K562 (cell line): ENCODE measurements around the gene PRPS2. TPM values are rescaled to one million over a fixed set of nuclear protein-coding genes. Genes with fewer than 3 reads are reported as not detected.

ENCODE experiments used
- ATAC-seq: fragments of 200-7000 bp; cut with Tn5 transposase; 3 replicates; pipeline ENCODE4 v1.9.1; 2020; ENCODE audit warnings: moderate library complexity
- BruUV-seq: library from RNA; stranded (reverse); fragments of 400-500 nt; replicated peaks from 2 replicates; lab custom pipeline; 2021; lab: Mats Ljungman, UMichigan
- CTCF ChIA-PET: fragments of 300-600 bp; formaldehyde crosslinking; extraction: SDS; loops from one replicate; lab custom pipeline; 2021; ENCODE audit warnings: low intra/inter-chr PET ratio; lab: Yijun Ruan, JAX
- POLR2A ChIA-PET: fragments of 300-600, 350-650 bp; sonication (Branson Sonifier 250); formaldehyde crosslinking; extraction: SDS; loops from one replicate; lab custom pipeline; 2021; ENCODE audit warnings: antibody characterized with exemption, inconsistent platforms; lab: Yijun Ruan, JAX
- DNase-seq, 4 experiments: peaks; one replicate each; pipeline versions ENCODE4 v3.0.0 to v3.0.0-alpha.2; 2011 to 2018; ENCODE audit warnings: low spot score in 3 of 4, mixed read lengths in 3 of 4; ENCODE audit errors: extremely low read depth in 1 of 4
- FAIRE-seq: peaks from 2 replicates; lab custom pipeline; 2011; peaks lifted over from hg19 to GRCh38; lab: Jason Lieb, UNC
- H2AFZ ChIP-seq: 2 replicates; pipeline ENCODE4 v1.6.0; 2011; ENCODE audit warnings: low read depth, low read length, control low read depth, inconsistent platforms
- H3K27ac ChIP-seq: fragments of 200-600 bp; 3 replicates; pipeline ENCODE4 v1.8.0; 2011; ENCODE audit warnings: low read depth, mild to moderate bottlenecking, control low read depth, inconsistent platforms, low read length, moderate library complexity, mixed read lengths; ENCODE audit errors: extremely low read depth
- H3K27me3 ChIP-seq, 2 experiments: fragments of 300-600 bp in 1 of 2; 2 replicates in 1 of 2; 3 replicates in 1 of 2; pipeline versions ENCODE4 v1.6.0 to v1.8.0; 2011; ENCODE audit warnings: inconsistent platforms in 2 of 2, low read length in 2 of 2, mild to moderate bottlenecking in 1 of 2, mixed read lengths in 1 of 2, moderate library complexity in 1 of 2; ENCODE audit not compliant: control insufficient read depth in 2 of 2, insufficient read depth in 2 of 2
- H3K36me3 ChIP-seq: fragments of 300-600 bp; 3 replicates; pipeline ENCODE4 v1.8.0; 2011; ENCODE audit warnings: mild to moderate bottlenecking, low read length, inconsistent platforms; ENCODE audit not compliant: control insufficient read depth, insufficient read depth
- H3K4me1 ChIP-seq, 2 experiments: fragments of 200-600 bp in 1 of 2; replicated peaks in 1 of 2; 2 replicates in 1 of 2; 3 replicates in 1 of 2; pipeline versions ENCODE4 v1.5.1 to v1.8.0; 2011; ENCODE audit warnings: inconsistent platforms in 2 of 2, low read length in 2 of 2, mild to moderate bottlenecking in 1 of 2, mixed read lengths in 1 of 2, moderate library complexity in 1 of 2; ENCODE audit not compliant: control insufficient read depth in 2 of 2, insufficient read depth in 2 of 2
- H3K4me2 ChIP-seq: 2 replicates; pipeline ENCODE4 v1.6.1; 2011; ENCODE audit warnings: low read length, control low read depth, inconsistent platforms, mixed read lengths; ENCODE audit not compliant: insufficient read depth
- H3K4me3 ChIP-seq: fragments of 200-600 bp; sonication (generic), shearing (Covaris generic); 2 replicates; pipeline ENCODE4 v1.5.1; 2016; ENCODE audit warnings: control low read depth, inconsistent platforms
- H3K79me2 ChIP-seq: fragments of 200-600 bp; 3 replicates; pipeline ENCODE4 v1.8.0; 2011; ENCODE audit warnings: low read length, inconsistent platforms; ENCODE audit not compliant: control insufficient read depth, insufficient read depth
- H3K9ac ChIP-seq, 2 experiments: 2 replicates each; pipeline versions ENCODE4 v1.6.0 to v1.6.1; 2011; ENCODE audit warnings: low read depth in 2 of 2, low read length in 2 of 2, control low read depth in 1 of 2, inconsistent platforms in 1 of 2, mild to moderate bottlenecking in 1 of 2, mixed read lengths in 1 of 2; ENCODE audit not compliant: insufficient read depth in 1 of 2
- H3K9me1 ChIP-seq: one replicate; pipeline ENCODE4 v1.6.0; 2011; ENCODE audit warnings: inconsistent platforms, mild to moderate bottlenecking, low read length, moderate library complexity; ENCODE audit not compliant: control insufficient read depth, insufficient read depth
- H3K9me3 ChIP-seq: replicated peaks from 2 replicates; pipeline ENCODE4 v1.5.1; 2011; ENCODE audit warnings: low read depth, low read length, inconsistent platforms; ENCODE audit not compliant: control insufficient read depth, insufficient read depth
- H4K20me1 ChIP-seq: replicated peaks from 2 replicates; pipeline ENCODE4 v1.6.1; 2011; ENCODE audit warnings: low read length, inconsistent platforms, mixed read lengths; ENCODE audit not compliant: control insufficient read depth, insufficient read depth
- ATF1 ChIP-seq, 2 experiments: fragments of 450-650 bp in 1 of 2; IDR thresholded peaks; 2 replicates each; pipeline ENCODE4 v1.6.1; 2016; ENCODE audit warnings: missing compliant biosample characterization in 1 of 2, missing genetic modification characterization in 1 of 2
- ATF7 ChIP-seq: fragments of 450-650 bp; IDR thresholded peaks from 2 replicates; pipeline ENCODE4 v1.7.1; 2014; ENCODE audit warnings: mild to moderate bottlenecking, moderate library complexity
- BCOR ChIP-seq: fragments of 450-650 bp; IDR thresholded peaks from 2 replicates; pipeline ENCODE4 v1.6.1; 2016
- CREM ChIP-seq: IDR thresholded peaks from 2 replicates; pipeline ENCODE4 v1.6.1; 2014; ENCODE audit warnings: antibody characterized with exemption, low read depth
- CXXC5 ChIP-seq: fragments of 250-450 bp; sonication (Bioruptor Pico); IDR thresholded peaks from 2 replicates; pipeline ENCODE4 v1.8.0; 2022; ENCODE audit warnings: inconsistent platforms, mild to moderate bottlenecking, moderate library complexity
- JUND ChIP-seq, 2 experiments: IDR thresholded peaks; 2 replicates in 1 of 2; 3 replicates in 1 of 2; pipeline ENCODE4 v1.6.1; 2011; ENCODE audit warnings: borderline replicate concordance in 2 of 2, low read depth in 2 of 2, low read length in 2 of 2, improper control_type of control experiment in 1 of 2, missing biosample characterization in 1 of 2, missing genetic modification characterization in 1 of 2, missing genetic modification reagents in 1 of 2
- ZNF282 ChIP-seq: sonication (generic); formaldehyde crosslinking; IDR thresholded peaks from 2 replicates; pipeline ENCODE4 v1.8.1; 2023; ENCODE audit warnings: missing genetic modification reagents
- WGBS: fragments of 100-300 bp; shearing (Covaris generic); methylation state at CpG from one replicate; pipeline ENCODE4 v1.1.6; 2016; ENCODE audit warnings: low coverage, mixed read lengths; ENCODE audit not compliant: insufficient coverage; ENCODE audit errors: missing lambda C conversion rate; 5-methylcytosine and 5-hydroxymethylcytosine counted together
- in situ Hi-C: fragments of 300-500 bp; cut with MboI; formaldehyde crosslinking; loops from 4 replicates; pipeline ENCODE4 v1.15.0; 2018; ENCODE audit warnings: inconsistent platforms, mixed read lengths
- intact Hi-C: fragments of 100-400 bp; cut with micrococcal nuclease; formaldehyde crosslinking; loops from 2 replicates; pipeline ENCODE4 v1.14.2; 2022
- polyA plus RNA-seq, 8 experiments: library from polyadenylated mRNA; depleted of rRNA in 4 of 8; stranded (reverse) in 5 of 8; unstranded in 3 of 8; fragments of >200 nt; fragmentation: Nextera tagmentation in 2 of 8; fragmentation: Illumina TruSeq in 1 of 8; extraction: Ambion mirVana in 2 of 8; extraction: Trizol in 1 of 8; gene quantifications; 2 replicates each; pipeline versions ENCODE4 v1.2.1 to v1.2.3, GENCODE V29; 2011 to 2014; ENCODE audit warnings: inconsistent platforms in 1 of 8, missing spikeins in 1 of 8
- total RNA-seq, 7 experiments: library from RNA; depleted of rRNA in 6 of 7; stranded (reverse); fragments of >200 nt in 6 of 7; fragmentation: Illumina TruSeq in 2 of 7; extraction: Trizol in 2 of 7; gene quantifications; 2 replicates each; pipeline versions ENCODE4 v1.2.1 to v1.2.3, GENCODE V29; 2011 to 2021; ENCODE audit warnings: low replicate concordance in 1 of 7
- TF ChIP-seq, protein P1 (sequence below), 2 experiments: fragments of 450-650 bp in 1 of 2; sonication (generic) in 1 of 2; formaldehyde crosslinking in 1 of 2; IDR thresholded peaks in 1 of 2; conservative IDR thresholded peaks in 1 of 2; 2 replicates each; pipeline versions ENCODE4 v1.6.1 to v1.8.1; 2016 to 2023; ENCODE audit warnings: mild to moderate bottlenecking in 2 of 2, moderate library complexity in 2 of 2, inconsistent platforms in 1 of 2, missing genetic modification reagents in 1 of 2

Gene PRPS2
- total and polyA plus RNA-seq, 9 of the 15 experiments (the other 6 are each of a cell fraction or from before 2014, with no cell fraction given): 50.3 to 85.0 (median 62.1) TPM

DNA sequence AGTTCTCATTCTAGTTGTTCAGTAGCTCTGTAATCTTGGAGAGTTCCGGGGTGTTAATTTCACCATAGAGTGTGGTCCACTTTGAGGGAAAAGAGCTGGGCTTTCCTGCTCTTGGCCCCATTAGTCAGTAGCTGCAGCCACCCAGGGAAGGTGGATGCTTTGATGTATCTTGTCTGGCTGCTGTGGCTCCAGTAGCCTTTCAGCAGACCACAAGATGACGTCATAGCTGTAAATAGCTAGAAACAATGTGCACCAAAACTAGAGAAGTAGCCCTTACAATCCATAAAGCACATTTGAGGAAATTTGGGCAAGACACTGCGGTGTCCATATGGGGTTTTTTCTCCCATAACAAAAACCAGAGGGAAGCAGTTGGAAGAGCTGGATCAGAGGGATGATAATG, 32.9 kb upstream of the PRPS2 start:
- intact Hi-C loops: no loop called here
- H3K79me2 ChIP-seq: no peaks in the 10 kb centered on the region
- no peak overlapping the region for H2AFZ ChIP-seq
- WGBS: 0% methylated on average over 3 of the region's 3 CpGs
- peak; percentile 49; the same call in 1 of the 2 replicates for TF ChIP-seq JUND (IDR thresholded peaks at IDR 0.05; ENCODE audit: borderline replicate concordance, low read depth, low read length)
- peak; percentile 67; the same call in 1 of the 3 replicates for TF ChIP-seq JUND (tag; IDR thresholded peaks at IDR 0.05; ENCODE audit: borderline replicate concordance, low read depth, low read length)
- no peak for TF ChIP-seq ATF1 (CRISPR knock-in tag; IDR thresholded peaks at IDR 0.05)
- TF ChIP-seq ATF1 (tag; IDR thresholded peaks at IDR 0.05): peak; percentile 16; the same call in 1 of the 2 replicates
- no peak for TF ChIP-seq BCOR
- peak; percentile 35; the same call in 1 of the 2 replicates for TF ChIP-seq CREM
- no peak for TF ChIP-seq CXXC5
- no peak for TF ChIP-seq ZNF282 (CRISPR knock-in tag)
- TF ChIP-seq, protein P1, sequence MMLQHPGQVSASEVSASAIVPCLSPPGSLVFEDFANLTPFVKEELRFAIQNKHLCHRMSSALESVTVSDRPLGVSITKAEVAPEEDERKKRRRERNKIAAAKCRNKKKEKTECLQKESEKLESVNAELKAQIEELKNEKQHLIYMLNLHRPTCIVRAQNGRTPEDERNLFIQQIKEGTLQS (IDR thresholded peaks at IDR 0.05): peak; percentile 80
- TF ChIP-seq, protein P1 (CRISPR knock-in tag; conservative IDR thresholded peaks at IDR 0.05): no peak
- peak; percentile 80 for TF ChIP-seq ATF7
- TF ChIP-seq, all 486 proteins: peak for 5
- H3K4me3 ChIP-seq: no peak overlapping the region
- H3K9ac ChIP-seq: no peak overlapping the region
- POLR2A ChIA-PET: interaction anchor here (0.6 kb wide), 1 partner anchor 825 kb away, joined by 3 read pairs; no protein-coding TSS in a partner anchor
- no peaks in the 10 kb centered on the region for H3K36me3 ChIP-seq
- no peaks in the 10 kb centered on the region for H3K9me3 ChIP-seq
- CTCF ChIA-PET: no interaction called here
- H3K9me1 ChIP-seq: no peaks in the 10 kb centered on the region
- no peaks in the 10 kb centered on the region; a peak in 1 of 5 replicates for H3K27me3 ChIP-seq
- H3K4me1 ChIP-seq: no peaks in the 10 kb centered on the region
- in situ Hi-C loops: no loop called here
- H3K27ac ChIP-seq: no peak overlapping the region
- no peaks in the 10 kb centered on the region for H4K20me1 ChIP-seq
- DNase-seq (no peak), FAIRE-seq (no peak), ATAC-seq (no peak)
- no TSS peak for BruUV-seq
- H3K4me2 ChIP-seq: no peak overlapping the region
